GM10248 (cell line): ENCODE data around the gene DEPDC1B.

ENCODE experiments used
- CTCF ChIA-PET: fragments of 300-600 bp; sonication (Branson Sonifier 250); formaldehyde crosslinking; extraction: SDS; loops from one replicate; lab custom pipeline; 2021; ENCODE audit warnings: antibody characterized with exemption; lab: Yijun Ruan, JAX
- POLR2A ChIA-PET: fragments of 350-650 bp; sonication (Branson Sonifier 250); formaldehyde crosslinking; extraction: SDS; loops from one replicate; lab custom pipeline; 2020; ENCODE audit warnings: antibody characterized with exemption; lab: Yijun Ruan, JAX
- DNase-seq: peaks from one replicate; pipeline ENCODE4 v3.0.0; 2012; ENCODE audit errors: extremely low spot score
- TF ChIP-seq, protein P1 (sequence below): IDR thresholded peaks from 2 replicates; pipeline ENCODE4 v1.5.1; 2012; ENCODE audit warnings: mild to moderate bottlenecking, low read depth; ENCODE audit errors: extremely low read depth, missing control alignments, control extremely low read depth

The DEPDC1B gene, protein sequence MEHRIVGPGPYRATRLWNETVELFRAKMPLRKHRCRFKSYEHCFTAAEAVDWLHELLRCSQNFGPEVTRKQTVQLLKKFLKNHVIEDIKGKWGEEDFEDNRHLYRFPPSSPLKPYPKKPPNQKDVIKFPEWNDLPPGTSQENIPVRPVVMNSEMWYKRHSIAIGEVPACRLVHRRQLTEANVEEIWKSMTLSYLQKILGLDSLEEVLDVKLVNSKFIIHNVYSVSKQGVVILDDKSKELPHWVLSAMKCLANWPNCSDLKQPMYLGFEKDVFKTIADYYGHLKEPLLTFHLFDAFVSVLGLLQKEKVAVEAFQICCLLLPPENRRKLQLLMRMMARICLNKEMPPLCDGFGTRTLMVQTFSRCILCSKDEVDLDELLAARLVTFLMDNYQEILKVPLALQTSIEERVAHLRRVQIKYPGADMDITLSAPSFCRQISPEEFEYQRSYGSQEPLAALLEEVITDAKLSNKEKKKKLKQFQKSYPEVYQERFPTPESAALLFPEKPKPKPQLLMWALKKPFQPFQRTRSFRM

DNA sequence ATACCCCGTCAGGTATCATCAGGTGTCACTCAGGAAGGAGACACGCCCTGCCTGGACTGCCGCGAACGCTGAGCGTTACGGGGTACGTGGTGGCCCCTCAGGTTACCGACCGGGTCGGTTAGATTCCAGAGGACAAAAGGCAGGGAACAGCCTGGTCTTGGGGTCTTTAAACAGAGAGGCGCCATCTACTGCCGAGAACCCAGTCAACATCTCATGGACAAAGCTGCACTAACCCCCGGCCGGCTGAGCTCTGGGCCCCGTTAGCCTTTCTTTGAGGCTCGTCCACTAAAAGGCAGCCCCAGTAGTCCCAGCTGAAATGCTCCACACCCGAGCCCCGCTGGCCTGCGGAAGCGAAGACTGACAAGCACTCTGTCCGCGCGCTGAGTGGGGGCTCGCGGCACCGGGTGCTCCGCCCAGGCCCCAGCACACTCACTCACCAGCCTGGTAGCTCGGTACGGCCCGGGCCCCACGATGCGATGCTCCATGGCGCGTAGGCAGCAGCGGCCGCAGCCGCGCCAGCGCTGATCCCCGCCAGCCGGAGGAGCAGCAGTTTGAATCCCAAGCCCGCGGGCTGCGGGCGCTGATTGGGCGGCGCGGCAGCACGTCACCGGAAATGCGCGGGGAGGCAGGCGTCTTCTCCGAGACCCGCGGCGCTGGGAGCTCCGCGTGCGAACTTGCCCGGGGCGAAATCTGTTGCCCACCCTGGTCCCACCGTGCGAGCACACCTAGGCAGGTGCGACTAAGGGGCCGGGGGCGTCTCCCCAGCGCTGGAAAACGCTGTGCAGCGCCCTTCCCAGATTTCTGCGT, at the start of gene DEPDC1B:
TSS of gene DEPDC1B (minus strand) at position 558 of the 807 bp plus-strand sequence. CDS start at position 485, 73 bp downstream.
- TF ChIP-seq, protein P1, sequence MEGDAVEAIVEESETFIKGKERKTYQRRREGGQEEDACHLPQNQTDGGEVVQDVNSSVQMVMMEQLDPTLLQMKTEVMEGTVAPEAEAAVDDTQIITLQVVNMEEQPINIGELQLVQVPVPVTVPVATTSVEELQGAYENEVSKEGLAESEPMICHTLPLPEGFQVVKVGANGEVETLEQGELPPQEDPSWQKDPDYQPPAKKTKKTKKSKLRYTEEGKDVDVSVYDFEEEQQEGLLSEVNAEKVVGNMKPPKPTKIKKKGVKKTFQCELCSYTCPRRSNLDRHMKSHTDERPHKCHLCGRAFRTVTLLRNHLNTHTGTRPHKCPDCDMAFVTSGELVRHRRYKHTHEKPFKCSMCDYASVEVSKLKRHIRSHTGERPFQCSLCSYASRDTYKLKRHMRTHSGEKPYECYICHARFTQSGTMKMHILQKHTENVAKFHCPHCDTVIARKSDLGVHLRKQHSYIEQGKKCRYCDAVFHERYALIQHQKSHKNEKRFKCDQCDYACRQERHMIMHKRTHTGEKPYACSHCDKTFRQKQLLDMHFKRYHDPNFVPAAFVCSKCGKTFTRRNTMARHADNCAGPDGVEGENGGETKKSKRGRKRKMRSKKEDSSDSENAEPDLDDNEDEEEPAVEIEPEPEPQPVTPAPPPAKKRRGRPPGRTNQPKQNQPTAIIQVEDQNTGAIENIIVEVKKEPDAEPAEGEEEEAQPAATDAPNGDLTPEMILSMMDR = peak; percentile 36
- ChIA-PET POLR2A (interaction anchor here (1.2 kb wide), 1 partner anchor 246 kb away, joined by 4 read pairs; the partner anchor contains the start of genes ERCC8 and NDUFAF2), CTCF (interaction anchor here (0.6 to 6.5 kb wide), 12 partner anchors 10 to 889 kb away, joined by 3 to 72 read pairs (median 6); no protein-coding TSS in a partner anchor)
- DNase-seq = peak; percentile 92

DNA sequence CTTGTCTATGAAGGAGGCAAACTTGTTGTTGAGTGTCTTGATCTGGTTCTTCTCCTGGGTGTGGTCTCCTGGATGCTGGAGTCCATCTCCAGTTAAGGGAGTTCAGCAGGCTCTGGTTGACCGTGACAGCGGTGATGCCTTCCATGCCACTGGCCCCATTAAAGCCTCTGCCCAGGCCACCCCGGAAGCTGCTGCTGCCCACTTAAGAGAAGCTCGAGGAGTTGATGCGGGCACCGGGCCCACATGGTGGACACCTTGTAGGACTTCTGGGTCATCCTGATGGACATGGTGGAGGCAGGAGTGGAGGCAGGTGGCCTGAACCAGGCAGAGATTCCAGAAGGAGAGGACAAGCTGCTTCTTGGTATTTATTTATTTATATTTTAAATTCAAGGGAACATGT, 44.7 kb upstream of the DEPDC1B start:
- ChIA-PET POLR2A (no interaction called here), CTCF (interaction anchor here (0.9 to 1.2 kb wide), 2 partner anchors 9 to 24 kb away, joined by 3 to 4 read pairs; no protein-coding TSS in a partner anchor)
- DNase-seq = no peak
- TF ChIP-seq, protein P1 = no peak

DNA sequence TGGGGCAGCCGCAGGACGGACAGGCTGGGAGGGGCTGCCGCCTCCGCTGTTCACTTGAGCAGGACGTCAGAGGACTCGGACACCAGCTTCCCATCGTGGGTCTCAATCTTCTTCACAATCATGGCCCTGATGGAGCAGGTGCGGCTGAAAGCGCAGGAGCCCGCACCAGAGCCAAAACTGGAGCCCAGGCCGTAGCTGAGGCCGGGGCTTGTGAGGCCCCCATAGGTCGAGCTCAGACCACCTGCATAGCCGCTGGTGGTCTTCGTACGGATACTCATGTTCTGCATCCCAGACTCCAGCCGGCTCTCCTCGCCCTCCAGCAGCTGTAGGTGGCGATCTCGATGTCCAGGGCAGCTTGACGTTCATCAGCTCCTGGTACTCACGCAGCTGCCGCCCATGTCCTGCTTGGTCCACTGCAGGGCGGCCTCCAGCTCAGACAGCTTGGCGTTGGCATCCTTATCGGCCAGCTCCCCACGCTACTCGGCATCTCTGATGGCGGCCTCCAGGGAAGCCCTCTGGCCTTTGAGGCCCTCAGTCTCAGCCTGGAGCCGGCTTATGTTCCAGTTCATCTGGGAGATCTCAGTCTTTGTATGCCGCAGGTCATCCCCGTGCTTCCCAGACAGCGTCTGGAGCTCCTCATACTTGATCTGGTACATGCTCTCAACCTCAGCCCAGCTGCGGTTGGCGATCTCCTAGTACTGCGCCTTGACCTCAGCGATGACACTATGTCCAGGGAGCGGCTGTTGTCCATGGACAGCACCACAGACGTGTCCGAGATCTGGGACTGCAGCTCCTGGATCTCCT, 43.7 kb upstream of the DEPDC1B start:
- TF ChIP-seq, protein P1 = no peak
- DNase-seq = no peak
- ChIA-PET POLR2A (no interaction called here), CTCF (interaction anchor here (0.9 to 1.2 kb wide), 4 partner anchors 8 to 25 kb away, joined by 3 to 4 read pairs (median 4); no protein-coding TSS in a partner anchor)

DNA sequence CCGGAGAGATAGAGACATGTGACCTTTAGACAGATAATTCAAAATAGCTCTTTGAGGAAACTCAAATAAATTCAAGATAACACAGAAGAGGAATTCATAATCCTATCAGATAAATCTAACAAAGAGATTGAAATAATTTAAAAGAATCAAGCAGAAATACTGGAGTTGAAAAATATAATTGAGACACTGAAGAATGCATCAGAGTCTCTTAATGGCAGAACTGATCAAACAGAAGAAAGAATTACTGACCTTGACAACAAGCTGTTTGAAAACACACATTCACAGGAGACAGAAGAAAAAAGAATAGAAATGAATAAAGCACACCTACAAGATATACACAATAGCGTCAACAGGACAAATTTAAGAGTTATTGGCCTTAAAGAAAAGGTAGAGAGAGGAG, 40.4 kb upstream of the DEPDC1B start:
- CTCF ChIA-PET = no interaction called here
- POLR2A ChIA-PET = no interaction called here
- TF ChIP-seq, protein P1 = no peak
- no peak for DNase-seq

DNA sequence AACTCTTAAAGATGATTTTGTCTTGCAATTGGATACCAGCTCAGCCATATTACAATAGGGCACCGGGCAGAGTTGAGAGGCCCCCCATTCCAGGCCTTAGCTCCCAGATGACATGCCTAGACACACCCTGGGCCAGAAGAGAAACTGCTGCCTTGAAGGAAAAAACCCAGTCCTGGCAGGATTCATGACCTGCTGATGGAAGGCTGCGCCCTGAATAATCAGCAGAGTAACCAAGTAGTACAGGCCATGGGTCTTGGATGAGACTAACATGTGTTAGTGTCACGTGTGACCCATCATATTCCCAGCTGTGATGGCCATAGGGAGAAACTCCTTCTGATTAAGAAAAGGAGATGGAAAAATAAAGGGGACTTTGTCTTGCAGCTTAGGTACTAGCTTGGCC, 39.0 kb upstream of the DEPDC1B start:
- POLR2A ChIA-PET = no interaction called here
- TF ChIP-seq, protein P1 = no peak
- DNase-seq = no peak
- CTCF ChIA-PET = interaction anchor here (1.1 kb wide), 1 partner anchor 44 kb away, joined by 3 read pairs; no protein-coding TSS in a partner anchor
